ENCODE results near the gene LHX8. TPM values are rescaled to one million over a fixed set of nuclear protein-coding genes. Genes with fewer than 3 reads are reported as not detected.

Gene LHX8
- polyA plus RNA-seq, 1 of the 3 experiments (the other 2 are of a cell fraction), result 0.30 TPM

DNA sequence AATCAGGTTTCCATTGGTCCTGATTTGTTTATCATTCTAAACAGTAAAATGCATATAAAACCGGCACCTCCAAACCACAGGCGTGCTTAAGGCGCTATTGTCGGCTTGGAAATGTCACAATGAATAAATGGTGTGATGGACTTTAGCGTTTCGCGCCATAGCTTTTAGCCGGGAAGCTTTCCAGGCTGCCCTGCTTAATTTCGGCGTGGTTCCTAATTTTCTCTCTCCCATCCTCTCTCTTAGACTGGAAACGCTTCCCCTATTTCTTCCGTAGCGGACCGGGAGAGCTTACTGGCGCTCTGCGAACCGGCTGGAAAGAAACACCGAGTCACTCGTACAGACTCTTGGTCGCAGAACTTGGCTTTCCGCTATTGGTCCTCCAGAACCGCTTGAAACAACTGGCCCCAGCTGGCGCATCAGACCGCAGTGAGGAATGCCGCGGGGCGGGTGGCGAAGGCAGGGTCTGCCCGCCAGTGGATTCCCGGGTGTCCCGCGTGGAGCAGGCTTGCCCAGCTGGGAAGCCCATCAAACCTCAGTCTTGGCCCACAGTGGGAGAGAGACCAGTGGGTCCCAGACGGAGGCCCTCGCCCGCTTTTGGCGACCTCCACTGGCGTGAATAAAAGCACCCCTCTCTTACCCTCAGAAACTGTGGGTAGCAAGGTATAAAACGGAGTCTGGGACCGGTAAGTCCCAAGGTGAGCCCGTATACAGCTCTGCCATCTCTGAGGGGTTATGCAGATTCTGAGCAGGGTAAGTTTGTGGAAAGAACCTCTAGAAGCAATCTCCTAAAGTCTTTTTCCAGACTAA lies 4.0 kb upstream of the LHX8 start:
- Histone ChIP-seq H3K79me2 (ENCODE audit: insufficient read depth) (no peaks in the 10 kb centered on the region), H3F3A (replicated peaks; ENCODE audit: insufficient read depth) (peaks cover 8% of the 10 kb centered on the region), H3K9me3 (no peaks in the 10 kb centered on the region), H3K4me3 (ENCODE audit: low read depth in 2 of 2, low read length in 1 of 2) (no peak overlapping the region; a peak in 1 of 4 replicates), H4K20me1 (ENCODE audit: insufficient read depth) (no peaks in the 10 kb centered on the region), H3K27me3 (ENCODE audit: insufficient read depth) (peaks cover 83% of the 10 kb centered on the region), H3K36me3 (replicated peaks in 1 of 2; ENCODE audit: control insufficient read depth in 1 of 2, insufficient read depth in 2 of 2, low read length in 1 of 2) (no peaks in the 10 kb centered on the region), H3K4me1 (ENCODE audit: control insufficient read depth in 1 of 2, insufficient read depth in 2 of 2, low read depth in 1 of 2, low read length in 1 of 2) (peaks cover 0 to 13% of the 10 kb centered on the region in 2 experiments; a peak in 2 of 4 replicates), H3K9ac (no peak overlapping the region), H2AFZ (ENCODE audit: low read depth) (no peak overlapping the region), H3K9me2 (no peaks in the 10 kb centered on the region), H3K4me2 (no peak overlapping the region), H3K27ac (ENCODE audit: low read depth in 2 of 2, low read length in 1 of 2) (no peak overlapping the region)
- TF ChIP-seq TCF12 (IDR thresholded peaks at IDR 0.05), result no peak
- no peak for TF ChIP-seq RFX5 (IDR thresholded peaks at IDR 0.05; ENCODE audit: low read length)
- TF ChIP-seq GATA2 (CRISPR knock-in tag; IDR thresholded peaks at IDR 0.05), result no peak
- DNase-seq, result peak; percentile 47
- ChIA-PET POLR2A (no interaction called here), CTCF (interaction anchor here (1.0 to 2.9 kb wide), 10 partner anchors 13 to 364 kb away, joined by 3 to 13 read pairs (median 4); no protein-coding TSS in a partner anchor)
- 10% methylated on average over 37 of the region's 40 CpGs for WGBS (ENCODE audit: low lambda C conversion rate)

DNA sequence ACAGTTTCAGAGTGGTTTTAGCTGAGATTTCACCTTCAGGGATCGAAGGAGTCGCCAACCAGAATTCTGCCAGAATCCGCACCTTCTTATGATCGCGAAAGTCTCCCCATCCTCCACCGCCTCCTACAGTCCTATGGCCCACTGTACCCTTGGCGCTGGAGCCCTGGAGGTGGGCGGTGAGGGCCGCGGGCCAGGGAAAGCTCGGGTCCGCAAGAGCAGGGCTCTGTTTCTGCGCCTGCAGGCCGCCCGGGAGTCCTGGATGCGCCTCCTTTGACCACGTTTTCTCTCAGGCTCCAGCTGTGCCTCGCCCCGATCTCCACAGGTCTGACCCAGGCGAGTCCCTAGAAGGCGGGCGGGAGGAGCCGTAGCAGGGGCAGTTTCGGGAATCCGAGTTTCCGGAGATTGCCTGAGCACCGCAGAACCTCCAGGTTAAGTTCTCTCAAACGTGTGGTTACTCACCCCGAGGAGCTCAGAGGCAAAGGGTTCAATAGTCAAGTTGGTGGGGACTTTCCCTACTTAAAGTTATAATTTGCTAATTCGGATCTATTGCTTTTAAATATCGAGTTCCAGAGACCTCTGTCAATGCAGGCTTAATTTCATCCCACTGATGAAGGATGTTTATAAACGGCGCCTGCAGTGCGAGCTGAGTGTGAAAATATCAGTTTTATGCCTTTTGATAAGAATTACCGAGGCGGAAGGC lies 3.2 kb upstream of the LHX8 start:
- Histone ChIP-seq H3K27me3 (ENCODE audit: insufficient read depth) (peaks cover 92% of the 10 kb centered on the region), H4K20me1 (ENCODE audit: insufficient read depth) (no peaks in the 10 kb centered on the region), H2AFZ (ENCODE audit: low read depth) (no peak overlapping the region), H3K36me3 (replicated peaks in 1 of 2; ENCODE audit: control insufficient read depth in 1 of 2, insufficient read depth in 2 of 2, low read length in 1 of 2) (no peaks in the 10 kb centered on the region), H3K27ac (ENCODE audit: low read depth in 2 of 2, low read length in 1 of 2) (no peak overlapping the region), H3K4me2 (no peak overlapping the region), H3K9me2 (no peaks in the 10 kb centered on the region), H3F3A (replicated peaks; ENCODE audit: insufficient read depth) (peaks cover 8% of the 10 kb centered on the region), H3K9me3 (no peaks in the 10 kb centered on the region), H3K9ac (no peak overlapping the region), H3K79me2 (ENCODE audit: insufficient read depth) (no peaks in the 10 kb centered on the region), H3K4me3 (ENCODE audit: low read depth in 2 of 2, low read length in 1 of 2) (no peak overlapping the region; a peak in 1 of 4 replicates), H3K4me1 (ENCODE audit: control insufficient read depth in 1 of 2, insufficient read depth in 2 of 2, low read depth in 1 of 2, low read length in 1 of 2) (peaks cover 0 to 15% of the 10 kb centered on the region in 2 experiments; a peak in 2 of 4 replicates)
- TF ChIP-seq MXI1 (IDR thresholded peaks at IDR 0.05; ENCODE audit: low read depth, low read length) (no peak), CHD2 (IDR thresholded peaks at IDR 0.05; ENCODE audit: low read length, partially characterized antibody) (no peak), RXRA (IDR thresholded peaks at IDR 0.05; ENCODE audit: borderline replicate concordance, low read depth) (no peak)
- 24% methylated on average over 35 of the region's 36 CpGs for WGBS (ENCODE audit: low lambda C conversion rate)
- DNase-seq, result peak; percentile 63
- POLR2A ChIA-PET, result no interaction called here
- CTCF ChIA-PET, result interaction anchor here (0.6 to 2.9 kb wide), 16 partner anchors 12 to 483 kb away, joined by 3 to 13 read pairs (median 4); no protein-coding TSS in a partner anchor

DNA sequence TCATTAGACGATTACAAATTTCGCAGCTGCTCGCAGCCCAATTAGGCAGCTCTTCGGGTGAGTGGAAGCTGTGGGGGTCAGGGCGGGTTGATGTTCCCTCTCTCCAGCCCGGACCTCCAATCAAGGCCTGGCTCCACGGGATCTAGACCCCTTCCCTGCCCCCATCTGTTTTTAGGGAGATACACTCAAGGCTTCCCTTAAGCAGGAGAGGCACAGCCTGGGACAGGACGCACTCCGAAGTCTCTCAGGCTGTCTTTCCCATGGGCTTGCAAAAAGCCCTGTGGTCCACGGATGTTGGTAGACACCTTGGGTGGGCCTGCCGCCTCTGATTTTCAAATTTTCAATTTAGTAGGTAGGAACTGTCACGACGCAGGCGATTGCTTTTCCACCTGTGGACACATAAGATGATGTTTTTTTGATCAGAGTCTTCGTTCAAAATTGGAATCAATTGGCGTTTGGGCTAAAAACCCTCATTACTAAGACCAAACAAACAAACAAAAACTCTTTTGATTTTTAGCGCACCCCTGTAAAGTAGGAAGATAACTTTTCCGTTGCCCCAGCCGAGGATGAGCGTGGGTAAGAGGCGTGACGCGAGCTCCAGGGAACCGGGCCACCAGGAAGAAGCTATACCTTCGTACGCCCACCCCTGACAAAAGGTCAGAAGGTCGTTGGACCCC lies 2.5 kb upstream of the LHX8 start:
- H3F3A ChIP-seq (replicated peaks; ENCODE audit: insufficient read depth), result peaks cover 8% of the 10 kb centered on the region
- no peak overlapping the region for H3K4me3 ChIP-seq (ENCODE audit: low read depth in 2 of 2, low read length in 1 of 2)
- no peaks in the 10 kb centered on the region for H4K20me1 ChIP-seq (ENCODE audit: insufficient read depth)
- 66% methylated on average over 22 of the region's 27 CpGs for WGBS (ENCODE audit: low lambda C conversion rate)
- no peak overlapping the region for H3K27ac ChIP-seq (ENCODE audit: low read depth in 2 of 2, low read length in 1 of 2)
- H3K27me3 ChIP-seq (ENCODE audit: insufficient read depth), result peaks cover 98% of the 10 kb centered on the region
- H3K36me3 ChIP-seq (replicated peaks in 1 of 2; ENCODE audit: control insufficient read depth in 1 of 2, insufficient read depth in 2 of 2, low read length in 1 of 2), result no peaks in the 10 kb centered on the region
- no peak overlapping the region for H3K4me2 ChIP-seq
- H3K79me2 ChIP-seq (ENCODE audit: insufficient read depth), result no peaks in the 10 kb centered on the region
- ChIA-PET CTCF (interaction anchor here (0.6 to 2.9 kb wide), 10 partner anchors 12 to 482 kb away, joined by 3 to 13 read pairs (median 4); no protein-coding TSS in a partner anchor), POLR2A (no interaction called here)
- H2AFZ ChIP-seq (ENCODE audit: low read depth), result no peak overlapping the region
- no peaks in the 10 kb centered on the region for H3K9me3 ChIP-seq
- no peak overlapping the region for H3K9ac ChIP-seq
- no peak for DNase-seq
- H3K9me2 ChIP-seq, result no peaks in the 10 kb centered on the region
- no peak for TF ChIP-seq TEAD4 (IDR thresholded peaks at IDR 0.05; ENCODE audit: borderline replicate concordance, insufficient read depth)
- H3K4me1 ChIP-seq (ENCODE audit: control insufficient read depth in 1 of 2, insufficient read depth in 2 of 2, low read depth in 1 of 2, low read length in 1 of 2), result peaks cover 0 to 21% of the 10 kb centered on the region in 2 experiments; a peak in 2 of 4 replicates
